Activated CD8-positive, alpha-beta memory T cell treated with anti-CD3 and anti-CD28 coated beads, Interleukin-2, amount 50 U/mL, for 4 hours (primary cell): ENCODE results near the gene COL15A1.
"Not testable (repeated sequence)": the region's sequence is repeated elsewhere in the genome, so short reads cannot be mapped to it uniquely, and the experiment has no call there.

Experiments used
- DNase-seq: peaks from one replicate; pipeline ENCODE4 v3.0.0-alpha.2; 2020

The COL15A1 gene

GRCh38 chr9:98943682-98944056 lies at the start of gene COL15A1:
Gene COL15A1 (plus strand): TSS chr9:98943907. CDS start chr9:98944062, 155 bp downstream.
- no peak for DNase-seq

DNA sequence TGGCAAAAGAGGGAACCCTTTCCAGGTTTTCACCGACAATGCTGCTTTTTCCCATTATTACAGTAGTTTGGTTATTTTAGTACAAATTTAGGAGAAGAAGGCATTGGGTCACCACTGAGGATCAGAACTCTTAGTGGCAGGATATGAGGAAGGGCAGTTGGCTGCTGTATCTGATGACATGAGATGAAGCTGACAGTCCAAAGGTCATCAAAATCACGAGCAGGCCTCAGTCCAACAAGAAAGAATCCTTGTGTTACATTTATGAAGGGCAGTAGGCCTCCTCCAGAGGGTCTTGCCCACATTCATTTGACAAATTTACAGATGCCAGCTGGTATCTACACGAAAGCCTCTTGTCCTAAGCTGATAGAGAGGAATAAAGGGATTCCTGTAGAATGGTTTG lies 49.5 kb upstream of the COL15A1 start:
- DNase-seq = no peak

DNA sequence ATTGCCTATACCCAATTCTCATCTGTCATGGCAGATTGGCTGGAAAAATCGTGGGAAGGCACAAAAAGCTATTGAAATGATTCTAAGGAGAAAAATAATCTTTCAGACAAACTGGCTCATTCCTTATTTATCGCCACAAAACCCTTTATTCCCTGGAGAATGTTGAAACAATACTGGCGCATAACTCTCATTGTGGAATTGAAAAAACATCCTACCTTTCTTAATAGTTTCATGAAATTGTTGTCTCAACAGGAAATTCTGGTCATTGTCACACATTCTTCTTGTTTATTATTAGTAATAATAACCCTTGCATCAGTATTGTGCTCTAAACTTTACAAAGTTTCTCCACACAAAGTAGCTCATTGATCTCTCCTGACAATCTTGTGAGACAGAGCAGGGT lies 48.9 kb upstream of the COL15A1 start:
- no peak for DNase-seq

DNA sequence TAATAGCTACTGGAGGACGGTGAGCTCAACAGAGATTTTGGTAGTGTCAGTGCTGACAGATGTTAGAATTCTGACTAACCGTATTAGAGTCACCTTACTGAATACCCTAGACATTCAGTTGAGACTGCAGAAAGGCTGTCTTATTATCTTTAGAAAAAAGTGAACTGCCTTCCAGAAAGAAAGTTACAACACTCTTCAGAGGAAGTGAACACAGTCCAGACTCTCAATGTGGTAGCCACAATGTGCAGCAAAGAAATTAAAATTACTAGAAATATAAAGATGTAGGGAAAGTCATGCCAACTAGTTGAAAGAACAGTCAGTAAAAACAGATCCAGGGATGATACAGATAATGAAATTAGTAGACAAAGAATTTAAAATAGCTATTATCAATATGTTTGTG lies 47.1 kb upstream of the COL15A1 start:
- DNase-seq = no peak

GRCh38 chr9:98897745-98898144 lies 46.0 kb upstream of the COL15A1 start:
- no peak for DNase-seq

DNA sequence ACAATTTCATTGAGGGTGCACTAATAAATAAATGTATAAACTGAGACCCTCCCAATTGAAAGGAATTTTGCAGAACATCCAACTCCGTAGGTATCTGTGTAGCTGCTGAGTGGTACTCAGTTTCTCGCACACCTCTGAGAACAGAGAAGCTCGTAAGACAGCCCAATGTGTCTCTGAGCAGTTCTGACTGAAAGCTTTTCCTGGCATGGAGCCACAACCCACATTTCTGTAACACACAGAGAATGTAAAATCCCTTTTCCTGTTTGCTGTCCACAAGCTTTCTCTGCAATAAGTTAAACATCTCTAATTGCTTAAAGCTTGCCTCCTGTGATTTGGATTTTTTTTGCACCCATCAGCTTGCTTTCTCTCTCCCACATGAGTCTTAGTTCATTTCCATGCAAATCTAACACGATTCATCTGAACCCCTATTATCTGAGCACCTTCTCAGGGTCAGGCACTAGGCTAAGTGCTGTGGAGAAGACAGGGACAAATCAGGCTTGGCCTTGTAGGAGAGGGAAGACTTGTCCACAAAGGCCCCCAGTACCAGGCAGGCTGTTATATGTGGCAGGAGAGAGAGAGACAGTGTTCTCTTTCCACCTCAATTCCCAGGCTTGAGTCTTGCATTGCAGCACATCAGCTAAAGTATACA lies 44.2 kb upstream of the COL15A1 start:
- no peak for DNase-seq

GRCh38 chr9:98900244-98900643 lies 43.5 kb upstream of the COL15A1 start:
- no peak for DNase-seq

GRCh38 chr9:98900725-98901124 lies 43.0 kb upstream of the COL15A1 start:
- DNase-seq = no peak

GRCh38 chr9:98901843-98902242 lies 41.9 kb upstream of the COL15A1 start:
- DNase-seq = not testable (repeated sequence)

- no peak for DNase-seq
These were observed 41.2 kb upstream of the COL15A1 start for GRCh38 chr9:98902516-98902915.

DNA sequence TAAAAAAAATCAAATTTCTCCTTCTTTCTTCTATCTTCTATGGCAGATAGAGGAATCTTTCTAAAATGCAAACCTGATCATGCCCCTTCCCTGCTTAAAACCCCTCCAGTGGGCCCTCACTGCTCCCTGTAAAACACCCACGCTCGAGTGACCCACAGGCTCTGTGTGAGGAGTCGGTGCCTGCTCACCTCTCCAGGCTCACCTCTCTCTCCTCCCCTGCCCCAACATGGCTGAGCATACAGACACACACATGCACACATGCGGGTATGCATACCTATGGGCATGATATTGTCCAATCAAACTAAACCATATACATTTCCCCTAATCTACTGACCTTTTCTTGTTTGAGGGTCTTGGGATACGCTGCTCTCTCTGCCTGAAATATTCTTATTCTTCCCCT lies 40.8 kb upstream of the COL15A1 start:
- DNase-seq = no peak

DNA sequence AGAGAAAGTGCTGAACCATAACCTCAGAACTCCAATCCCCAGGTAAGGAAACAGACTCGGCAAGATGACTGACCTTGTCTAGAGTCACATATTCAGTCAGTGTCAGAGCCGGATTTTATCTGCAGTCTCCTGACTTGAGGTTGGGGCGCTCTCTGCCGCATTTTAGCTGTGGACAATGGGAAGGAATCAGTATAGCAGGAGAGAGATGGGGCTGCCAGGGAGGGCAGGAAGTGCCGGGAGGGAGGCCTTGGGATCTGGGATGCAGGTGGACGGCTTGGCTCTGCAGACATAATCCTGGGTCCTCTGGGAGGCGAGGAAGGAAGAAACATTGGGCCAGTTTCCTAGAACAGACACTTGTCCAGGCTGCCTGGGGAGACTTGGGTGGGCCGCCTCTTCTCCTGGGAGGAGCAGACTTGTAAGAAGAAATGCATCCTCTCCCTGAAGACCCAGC lies 39.7 kb upstream of the COL15A1 start:
- no peak for DNase-seq

- no peak for DNase-seq
These were observed 38.7 kb upstream of the COL15A1 start for GRCh38 chr9:98905015-98905414.

DNA sequence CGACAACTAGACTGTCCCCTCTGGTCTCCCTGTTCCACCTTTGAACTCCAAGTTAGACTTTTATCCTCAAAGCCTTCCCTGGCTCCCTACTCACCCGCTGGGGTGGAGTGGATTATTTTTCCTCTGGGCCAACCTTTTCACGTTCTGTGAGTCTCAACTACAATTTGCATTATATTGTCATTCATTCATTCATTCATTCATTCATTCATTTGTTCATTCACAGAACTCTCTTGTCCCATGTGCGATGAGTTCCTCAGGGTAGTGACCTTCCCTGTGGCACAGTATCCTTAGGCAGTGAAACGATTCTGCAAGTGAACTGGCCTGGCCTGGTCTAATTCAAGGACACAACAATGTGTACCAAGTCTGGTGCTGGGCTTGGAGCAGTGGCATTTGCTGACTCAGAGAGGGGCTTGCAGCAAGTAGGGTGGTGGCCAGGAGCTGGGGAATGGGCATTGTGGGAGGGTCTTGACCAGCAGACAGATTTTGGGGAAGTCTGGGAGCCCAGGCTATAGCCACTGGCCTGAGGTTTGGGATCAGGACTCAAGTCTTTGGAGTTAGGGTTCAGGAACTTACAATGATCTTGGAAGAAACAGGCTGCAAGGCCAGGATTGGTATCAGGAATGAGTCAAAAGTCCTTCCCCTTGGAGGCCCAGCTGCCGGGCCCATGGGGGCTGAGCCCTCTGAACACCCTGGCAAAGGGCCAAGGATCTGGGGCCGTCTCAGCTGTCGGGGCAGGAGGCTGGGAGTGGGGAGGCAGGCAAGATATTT lies 37.2 kb upstream of the COL15A1 start:
- no peak for DNase-seq

DNA sequence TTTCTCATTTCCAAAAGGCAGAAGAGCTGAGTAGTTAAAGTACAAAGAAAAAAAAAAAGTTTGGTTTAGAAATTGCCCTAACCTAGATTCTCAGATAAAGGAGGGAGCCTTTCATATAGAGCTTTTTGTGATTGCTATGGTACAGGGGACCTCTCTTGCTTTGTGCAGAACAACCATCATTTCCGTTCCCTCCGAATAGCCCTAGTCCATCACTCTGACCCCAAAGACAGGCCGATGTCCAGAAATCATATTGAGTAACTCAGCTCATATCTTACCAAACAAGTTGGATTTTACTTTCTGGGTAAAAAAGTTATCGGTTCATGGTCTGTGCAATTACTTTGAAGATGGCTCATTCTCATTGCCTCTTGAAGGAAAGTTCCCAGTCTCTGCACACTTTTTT lies 36.7 kb upstream of the COL15A1 start:
- DNase-seq = no peak

GRCh38 chr9:98908897-98909634 lies 34.6 kb upstream of the COL15A1 start:
- DNase-seq = no peak

- DNase-seq = no peak
These were observed 33.8 kb upstream of the COL15A1 start for GRCh38 chr9:98909935-98910334.

DNA sequence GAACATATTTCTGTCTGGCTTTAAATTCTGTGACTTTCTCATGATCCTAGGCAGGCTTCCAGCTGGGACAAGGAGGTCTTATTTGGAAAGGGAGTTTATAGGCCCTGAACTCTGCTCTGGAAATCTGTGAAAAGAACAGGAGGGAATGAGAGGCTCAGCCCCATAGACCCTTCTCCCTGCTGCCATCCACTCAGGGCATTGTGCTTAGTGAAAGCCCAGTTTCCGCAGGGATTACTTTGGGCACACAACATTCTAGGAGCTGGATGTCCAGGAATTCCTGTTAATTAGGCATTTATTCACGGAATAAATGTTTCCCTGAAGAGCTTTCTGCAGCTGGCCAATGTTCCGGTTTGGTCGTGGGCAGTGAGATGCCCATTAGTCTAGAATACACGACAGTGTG lies 32.7 kb upstream of the COL15A1 start:
- DNase-seq = no peak

- DNase-seq = not testable (repeated sequence)
These were observed 32.0 kb upstream of the COL15A1 start for GRCh38 chr9:98911738-98912137.

DNA sequence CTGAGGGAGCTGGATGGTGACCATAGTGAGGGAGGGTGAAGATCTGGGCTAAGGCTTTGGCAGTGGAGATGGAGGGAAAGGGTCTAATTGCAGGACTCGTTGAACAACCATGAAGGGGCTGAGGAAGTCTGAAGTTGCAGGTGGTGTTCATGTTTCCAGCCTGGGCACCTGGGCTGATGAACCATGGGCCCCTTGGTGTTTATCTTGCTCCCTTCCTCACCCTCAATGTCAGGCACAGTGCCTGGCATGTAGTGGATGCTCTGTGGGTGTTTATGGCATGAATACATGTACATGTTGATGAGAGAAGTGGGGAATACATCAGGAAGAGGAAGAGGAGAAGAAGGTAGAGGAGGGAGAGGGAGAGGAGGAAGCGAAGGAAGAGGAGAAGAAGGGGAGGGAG lies 31.3 kb upstream of the COL15A1 start:
- DNase-seq = no peak

DNA sequence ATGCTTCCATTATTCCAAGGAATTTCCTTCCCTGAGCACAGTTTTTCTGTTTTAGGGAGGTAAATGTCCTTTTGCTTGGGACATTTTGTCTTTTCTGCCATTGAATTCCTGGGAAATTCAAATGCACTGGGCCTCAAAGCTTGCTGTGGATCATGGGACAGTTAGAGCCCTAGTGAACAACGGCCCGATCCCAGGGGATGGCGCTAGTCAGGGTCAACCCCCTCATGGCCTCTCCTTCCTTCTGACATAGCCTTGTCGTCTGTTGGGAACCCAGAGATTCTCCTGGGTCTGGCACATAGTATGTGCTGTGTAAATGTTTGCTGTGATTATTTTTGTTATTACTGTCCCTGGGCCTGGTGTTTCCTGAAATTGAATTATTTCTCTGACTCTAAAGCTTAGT lies 30.7 kb upstream of the COL15A1 start:
- DNase-seq = no peak

GRCh38 chr9:98913705-98914104 lies 30.0 kb upstream of the COL15A1 start:
- no peak for DNase-seq

DNA sequence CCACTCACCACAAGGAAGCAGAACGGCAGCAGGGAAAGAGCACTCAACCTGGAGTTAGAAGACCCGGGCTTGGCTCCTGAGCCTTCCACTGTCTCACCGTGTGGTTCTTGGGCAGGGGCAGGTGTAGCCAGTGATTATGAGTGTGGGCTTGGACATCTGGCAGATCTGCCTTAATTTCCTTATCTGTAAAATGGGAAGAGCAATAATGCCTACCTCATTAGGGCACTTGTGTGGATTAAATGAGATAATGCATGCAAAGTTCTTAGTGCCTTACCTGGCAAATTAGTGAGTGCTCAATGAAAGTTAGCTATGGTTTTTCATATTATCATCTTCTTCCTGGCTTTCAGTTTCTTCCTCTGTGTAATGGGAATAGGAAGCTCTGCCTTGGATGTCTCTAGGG lies 28.1 kb upstream of the COL15A1 start:
- no peak for DNase-seq

DNA sequence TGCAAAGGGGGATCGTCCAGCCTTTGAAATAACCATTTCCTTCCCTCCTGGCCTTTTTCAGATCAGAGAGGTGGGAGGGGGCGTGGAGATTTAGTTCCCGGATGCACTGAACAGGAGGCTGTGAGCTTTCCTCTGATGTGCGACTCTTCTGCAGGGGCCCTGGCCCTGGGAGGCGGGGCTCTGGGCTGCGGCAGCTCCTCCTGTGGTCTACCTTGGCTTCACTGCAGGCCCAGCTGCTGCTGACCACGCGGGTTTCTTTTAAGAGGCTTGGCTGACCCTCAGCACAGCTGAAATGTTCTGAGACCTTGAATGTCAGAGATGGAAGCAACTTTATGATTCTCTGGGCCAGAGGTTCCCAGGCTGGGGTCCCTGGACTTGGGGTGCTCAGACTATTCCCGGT lies 27.0 kb upstream of the COL15A1 start:
- DNase-seq = no peak
